ENCODE data around the gene FMNL2. TPM values are rescaled to one million over a fixed set of nuclear protein-coding genes. Genes with fewer than 3 reads are reported as not detected.

FMNL2 gene
- total and polyA plus RNA-seq, 2 experiments from 2014 or later = 16.5 to 45.4 TPM

DNA sequence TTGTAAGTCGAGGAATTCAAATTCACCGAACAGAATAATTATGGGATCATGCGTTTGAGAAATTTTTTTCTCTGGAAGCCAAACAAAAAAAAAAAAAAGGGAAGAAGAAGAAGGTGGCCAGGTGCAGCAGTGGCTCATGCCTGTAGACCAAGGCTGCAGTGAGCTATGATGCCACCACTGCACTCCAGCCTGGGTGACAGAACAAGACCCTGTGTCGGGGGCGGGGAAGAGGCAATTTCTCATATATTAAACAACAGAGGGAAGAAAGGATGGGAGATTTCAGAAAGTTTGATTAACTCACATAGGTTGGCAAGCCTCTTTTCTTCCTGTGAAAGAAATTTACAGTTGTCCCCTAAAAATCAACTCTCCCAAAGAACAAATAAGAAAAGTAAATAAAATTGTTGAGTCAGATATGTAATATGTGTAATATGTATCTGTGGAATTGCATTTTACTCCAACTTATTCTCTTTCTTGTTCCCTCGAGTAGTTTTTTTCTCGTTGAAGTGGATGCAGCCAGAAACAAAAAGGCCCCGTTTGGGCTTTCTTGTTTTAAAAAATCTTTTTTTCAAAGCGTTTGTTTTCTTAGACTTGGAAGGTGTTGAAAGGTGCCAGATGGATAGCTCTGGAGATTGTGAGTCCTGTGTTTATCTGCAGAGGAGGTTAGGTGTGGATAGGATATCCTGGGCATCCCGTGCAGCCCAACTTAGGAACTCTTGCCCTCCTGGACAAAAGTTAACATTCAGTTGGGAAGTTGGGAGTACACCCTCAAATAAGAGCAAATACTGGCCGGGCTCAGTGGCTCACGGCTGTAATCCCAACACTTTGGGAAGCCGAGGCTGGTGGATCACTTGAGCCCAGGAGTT, 25.4 kb upstream of the FMNL2 start:
- Histone ChIP-seq H3K4me3 (no peak overlapping the region), H3K9me2 (ENCODE audit: insufficient read depth) (no peaks in the 10 kb centered on the region), H3K27me3 (ENCODE audit: insufficient read depth) (no peaks in the 10 kb centered on the region), H3K79me2 (replicated peaks; ENCODE audit: insufficient read depth) (no peaks in the 10 kb centered on the region), H4K20me1 (replicated peaks; ENCODE audit: insufficient read depth) (no peaks in the 10 kb centered on the region), H3K4me1 (ENCODE audit: insufficient read depth) (no peaks in the 10 kb centered on the region), H3K36me3 (ENCODE audit: insufficient read depth) (no peaks in the 10 kb centered on the region), H3K27ac (ENCODE audit: low read depth) (no peak overlapping the region), H2AFZ (peak overlapping the region; percentile 23), H3K4me2 (no peak overlapping the region), H3F3A (replicated peaks; ENCODE audit: low read depth) (no peaks in the 10 kb centered on the region)
- Mint-ChIP-seq H3K4me1 (no peaks in the 10 kb centered on the region), H3K9me3 (no peaks in the 10 kb centered on the region), H3K27me3 (ENCODE audit: insufficient read depth, low read depth, poor library complexity) (no peaks in the 10 kb centered on the region), H3K36me3 (ENCODE audit: low read depth) (no peaks in the 10 kb centered on the region), H3K4me3 (no peak overlapping the region), H3K27ac (no peak overlapping the region)
- no peak for DNase-seq (ENCODE audit: low spot score)
- no peak for TF ChIP-seq EZH2 (IDR thresholded peaks at IDR 0.05; ENCODE audit: low read depth, unreplicated experiment)
- no peak for TF ChIP-seq CREB1 (CRISPR knock-in tag; IDR thresholded peaks at IDR 0.05; ENCODE audit: low read depth)
- TF ChIP-seq ZNF114 (CRISPR knock-in tag; IDR thresholded peaks at IDR 0.05) = no peak
- TF ChIP-seq ZNF331 (CRISPR knock-in tag; IDR thresholded peaks at IDR 0.05; ENCODE audit: low read depth) = no peak
- no peak for TF ChIP-seq POLR2AphosphoS5 (IDR thresholded peaks at IDR 0.05; ENCODE audit: low read depth)
- TF ChIP-seq, protein P1, sequence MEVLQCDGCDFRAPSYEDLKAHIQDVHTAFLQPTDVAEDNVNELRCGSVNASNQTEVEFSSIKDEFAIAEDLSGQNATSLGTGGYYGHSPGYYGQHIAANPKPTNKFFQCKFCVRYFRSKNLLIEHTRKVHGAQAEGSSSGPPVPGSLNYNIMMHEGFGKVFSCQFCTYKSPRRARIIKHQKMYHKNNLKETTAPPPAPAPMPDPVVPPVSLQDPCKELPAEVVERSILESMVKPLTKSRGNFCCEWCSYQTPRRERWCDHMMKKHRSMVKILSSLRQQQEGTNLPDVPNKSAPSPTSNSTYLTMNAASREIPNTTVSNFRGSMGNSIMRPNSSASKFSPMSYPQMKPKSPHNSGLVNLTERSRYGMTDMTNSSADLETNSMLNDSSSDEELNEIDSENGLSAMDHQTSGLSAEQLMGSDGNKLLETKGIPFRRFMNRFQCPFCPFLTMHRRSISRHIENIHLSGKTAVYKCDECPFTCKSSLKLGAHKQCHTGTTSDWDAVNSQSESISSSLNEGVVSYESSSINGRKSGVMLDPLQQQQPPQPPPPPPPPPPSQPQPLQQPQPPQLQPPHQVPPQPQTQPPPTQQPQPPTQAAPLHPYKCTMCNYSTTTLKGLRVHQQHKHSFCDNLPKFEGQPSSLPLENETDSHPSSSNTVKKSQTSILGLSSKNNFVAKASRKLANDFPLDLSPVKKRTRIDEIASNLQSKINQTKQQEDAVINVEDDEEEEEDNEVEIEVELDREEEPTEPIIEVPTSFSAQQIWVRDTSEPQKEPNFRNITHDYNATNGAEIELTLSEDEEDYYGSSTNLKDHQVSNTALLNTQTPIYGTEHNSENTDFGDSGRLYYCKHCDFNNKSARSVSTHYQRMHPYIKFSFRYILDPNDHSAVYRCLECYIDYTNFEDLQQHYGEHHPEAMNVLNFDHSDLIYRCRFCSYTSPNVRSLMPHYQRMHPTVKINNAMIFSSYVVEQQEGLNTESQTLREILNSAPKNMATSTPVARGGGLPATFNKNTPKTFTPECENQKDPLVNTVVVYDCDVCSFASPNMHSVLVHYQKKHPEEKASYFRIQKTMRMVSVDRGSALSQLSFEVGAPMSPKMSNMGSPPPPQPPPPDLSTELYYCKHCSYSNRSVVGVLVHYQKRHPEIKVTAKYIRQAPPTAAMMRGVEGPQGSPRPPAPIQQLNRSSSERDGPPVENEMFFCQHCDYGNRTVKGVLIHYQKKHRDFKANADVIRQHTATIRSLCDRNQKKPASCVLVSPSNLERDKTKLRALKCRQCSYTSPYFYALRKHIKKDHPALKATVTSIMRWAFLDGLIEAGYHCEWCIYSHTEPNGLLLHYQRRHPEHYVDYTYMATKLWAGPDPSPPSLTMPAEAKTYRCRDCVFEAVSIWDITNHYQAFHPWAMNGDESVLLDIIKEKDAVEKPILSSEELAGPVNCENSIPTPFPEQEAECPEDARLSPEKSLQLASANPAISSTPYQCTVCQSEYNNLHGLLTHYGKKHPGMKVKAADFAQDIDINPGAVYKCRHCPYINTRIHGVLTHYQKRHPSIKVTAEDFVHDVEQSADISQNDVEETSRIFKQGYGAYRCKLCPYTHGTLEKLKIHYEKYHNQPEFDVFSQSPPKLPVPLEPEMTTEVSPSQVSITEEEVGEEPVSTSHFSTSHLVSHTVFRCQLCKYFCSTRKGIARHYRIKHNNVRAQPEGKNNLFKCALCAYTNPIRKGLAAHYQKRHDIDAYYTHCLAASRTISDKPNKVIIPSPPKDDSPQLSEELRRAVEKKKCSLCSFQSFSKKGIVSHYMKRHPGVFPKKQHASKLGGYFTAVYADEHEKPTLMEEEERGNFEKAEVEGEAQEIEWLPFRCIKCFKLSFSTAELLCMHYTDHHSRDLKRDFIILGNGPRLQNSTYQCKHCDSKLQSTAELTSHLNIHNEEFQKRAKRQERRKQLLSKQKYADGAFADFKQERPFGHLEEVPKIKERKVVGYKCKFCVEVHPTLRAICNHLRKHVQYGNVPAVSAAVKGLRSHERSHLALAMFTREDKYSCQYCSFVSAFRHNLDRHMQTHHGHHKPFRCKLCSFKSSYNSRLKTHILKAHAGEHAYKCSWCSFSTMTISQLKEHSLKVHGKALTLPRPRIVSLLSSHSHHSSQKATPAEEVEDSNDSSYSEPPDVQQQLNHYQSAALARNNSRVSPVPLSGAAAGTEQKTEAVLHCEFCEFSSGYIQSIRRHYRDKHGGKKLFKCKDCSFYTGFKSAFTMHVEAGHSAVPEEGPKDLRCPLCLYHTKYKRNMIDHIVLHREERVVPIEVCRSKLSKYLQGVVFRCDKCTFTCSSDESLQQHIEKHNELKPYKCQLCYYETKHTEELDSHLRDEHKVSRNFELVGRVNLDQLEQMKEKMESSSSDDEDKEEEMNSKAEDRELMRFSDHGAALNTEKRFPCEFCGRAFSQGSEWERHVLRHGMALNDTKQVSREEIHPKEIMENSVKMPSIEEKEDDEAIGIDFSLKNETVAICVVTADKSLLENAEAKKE (CRISPR knock-in tag; IDR thresholded peaks at IDR 0.05) = no peak
- ATAC-seq = no peak
